HG03460 (cell line): ENCODE results near the gene IQCF6.
"Not testable (repeated sequence)": the region's sequence is repeated elsewhere in the genome, so short reads cannot be mapped to it uniquely, and the experiment has no call there.

ENCODE experiments used
- ATAC-seq: cut with Tn5 transposase; IDR thresholded peaks from one replicate; pipeline ENCODE4 v1.9.1; 2021; ENCODE audit not compliant: unreplicated experiment

The IQCF6 gene

DNA sequence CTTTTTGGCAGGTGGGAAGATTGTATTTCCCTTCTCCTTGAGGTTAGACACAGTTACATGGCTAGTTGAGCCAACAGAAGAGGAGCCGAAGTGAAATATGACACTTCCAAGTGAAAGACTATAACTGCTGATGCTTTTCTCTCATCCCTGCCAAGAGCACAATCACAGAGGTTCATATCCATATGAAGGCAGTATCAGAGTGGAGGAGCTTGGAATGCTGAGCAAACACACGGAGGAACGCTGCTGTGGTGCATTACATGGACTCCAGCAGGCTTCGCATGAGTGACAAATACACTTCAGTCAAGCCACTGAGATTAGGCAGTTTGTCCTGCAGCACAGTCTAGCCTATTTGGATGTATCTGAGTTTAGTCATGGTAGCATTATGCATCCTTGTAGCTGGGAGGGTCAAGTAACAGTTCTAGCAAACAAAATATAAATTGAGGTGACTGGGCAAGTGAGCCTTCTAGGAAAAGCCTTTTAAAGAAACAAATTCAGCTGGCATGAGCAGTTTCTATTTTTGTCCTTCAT lies 5.4 kb downstream of the IQCF6 start:
- ATAC-seq = no peak

DNA sequence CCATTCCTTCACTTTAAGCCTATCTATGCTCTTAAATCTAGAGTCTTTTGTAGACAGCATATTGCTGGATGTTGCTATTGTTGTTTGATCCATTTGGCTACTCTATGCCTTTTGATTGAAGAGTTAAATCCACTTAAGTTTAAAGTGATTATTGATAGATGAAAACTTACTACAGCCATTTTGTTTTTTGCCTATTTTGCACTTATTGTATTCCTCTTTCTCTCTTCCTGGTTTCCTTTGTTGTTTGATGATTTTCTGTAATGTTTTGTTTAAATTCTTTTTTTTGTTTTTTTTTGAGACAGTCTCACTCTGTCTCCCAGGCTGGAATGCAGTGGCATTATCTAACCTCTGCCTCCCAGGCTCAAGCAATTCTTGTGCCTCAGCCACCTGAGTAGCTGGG lies 19.8 kb downstream of the IQCF6 start:
- no peak for ATAC-seq

DNA sequence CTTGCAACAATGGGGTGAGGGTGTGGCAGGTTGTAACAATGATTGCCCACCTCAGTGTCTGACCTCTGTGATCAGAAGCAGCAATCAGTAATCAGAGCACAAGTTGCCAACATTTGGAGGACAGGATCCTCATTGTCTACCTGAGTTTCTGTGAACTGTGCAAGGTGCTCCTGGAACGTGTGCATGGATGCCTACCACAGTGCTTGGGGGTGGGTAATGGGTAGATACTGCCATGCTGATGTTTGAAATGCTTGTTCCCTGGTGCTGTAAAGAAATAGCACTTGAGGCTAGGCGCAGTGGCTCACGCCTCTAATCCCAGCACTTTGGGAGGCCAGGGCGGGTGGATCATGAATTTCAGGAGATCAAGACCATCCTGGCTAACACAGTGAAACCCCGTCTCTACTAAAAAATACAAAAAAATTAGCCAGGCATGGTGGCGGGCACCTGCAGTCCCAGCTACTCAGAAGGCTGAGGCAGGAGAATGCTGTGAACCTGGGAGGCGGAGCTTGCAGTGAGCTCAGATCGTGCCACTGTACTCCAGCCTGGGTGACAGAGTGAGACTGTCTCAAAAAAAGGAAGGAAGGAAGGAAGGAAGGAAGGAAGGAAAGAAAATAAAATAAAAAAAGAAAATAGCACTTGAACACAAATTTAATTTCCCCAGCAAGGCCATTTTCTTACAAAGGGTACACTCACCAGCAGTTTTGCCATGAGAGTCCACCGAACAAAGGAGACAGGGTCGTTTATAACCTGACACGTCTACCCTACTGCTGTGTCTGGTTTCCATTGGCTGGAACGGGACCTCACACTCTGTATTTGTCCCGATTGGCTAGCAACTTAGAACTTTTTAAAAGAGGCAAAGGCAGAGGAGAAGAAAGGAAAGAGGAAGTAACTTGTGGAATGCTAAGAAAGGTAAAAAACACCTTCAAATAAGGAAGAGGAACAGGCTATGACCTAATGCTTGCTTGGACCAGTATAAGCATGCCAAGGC lies 25.0 kb downstream of the IQCF6 start:
- ATAC-seq = not testable (repeated sequence)

DNA sequence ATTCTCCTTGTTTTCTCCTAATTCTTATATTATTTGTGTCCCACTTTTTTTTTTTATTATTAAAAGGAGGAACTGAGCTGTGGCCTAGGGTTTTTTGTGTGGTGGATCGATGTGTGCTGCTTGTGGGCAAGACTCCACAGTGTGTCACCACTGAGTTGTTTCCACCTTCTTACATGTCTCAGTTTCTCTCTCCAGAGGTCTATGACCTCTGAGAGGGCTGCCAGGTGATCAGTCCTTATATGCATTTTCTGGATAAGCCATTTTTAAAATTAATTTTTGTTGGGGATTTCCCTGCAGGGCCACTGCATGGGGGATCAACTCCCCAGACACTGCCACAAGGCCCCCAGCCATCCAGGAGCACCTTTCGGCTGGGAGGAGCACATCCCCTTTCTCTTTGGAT lies 27.8 kb downstream of the IQCF6 start:
- no peak for ATAC-seq

DNA sequence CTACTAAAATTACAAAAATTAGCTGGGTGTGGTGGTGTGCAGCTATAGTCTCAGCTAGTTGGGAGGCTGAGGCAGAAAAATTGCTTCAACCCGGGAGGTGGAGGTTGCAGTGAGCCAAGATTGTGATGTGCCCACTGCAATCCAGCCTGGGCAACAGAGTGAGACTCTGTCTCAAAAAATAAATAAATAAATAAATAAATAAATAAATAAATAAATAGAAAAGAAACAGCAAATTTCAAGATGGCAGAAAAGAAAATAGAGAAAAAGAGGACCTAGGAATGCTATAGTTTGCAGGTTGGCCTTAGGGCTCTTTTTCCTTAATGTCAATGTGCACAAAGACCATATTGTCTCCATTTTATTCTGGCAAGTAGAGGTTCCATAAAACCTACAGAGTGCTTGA lies 28.2 kb downstream of the IQCF6 start:
- ATAC-seq = no peak

DNA sequence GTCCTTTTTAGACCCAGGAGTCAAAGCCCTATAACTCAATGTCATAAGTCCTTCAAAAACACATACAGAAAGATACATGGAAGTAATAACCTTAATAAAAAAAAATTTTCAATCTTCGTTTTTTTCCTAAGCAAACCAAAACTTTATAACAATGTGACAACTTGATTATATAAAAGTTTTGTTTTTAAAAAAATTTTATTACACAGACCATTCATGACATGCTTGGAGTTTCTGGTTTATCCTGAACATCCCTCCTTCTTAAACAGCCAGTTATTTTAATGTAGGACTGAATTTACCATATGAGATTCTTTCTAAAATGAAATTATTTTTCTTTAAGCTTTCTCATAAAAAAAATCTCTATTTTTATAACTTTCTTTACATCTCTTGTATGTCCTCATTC lies 30.7 kb downstream of the IQCF6 start:
- no peak for ATAC-seq

DNA sequence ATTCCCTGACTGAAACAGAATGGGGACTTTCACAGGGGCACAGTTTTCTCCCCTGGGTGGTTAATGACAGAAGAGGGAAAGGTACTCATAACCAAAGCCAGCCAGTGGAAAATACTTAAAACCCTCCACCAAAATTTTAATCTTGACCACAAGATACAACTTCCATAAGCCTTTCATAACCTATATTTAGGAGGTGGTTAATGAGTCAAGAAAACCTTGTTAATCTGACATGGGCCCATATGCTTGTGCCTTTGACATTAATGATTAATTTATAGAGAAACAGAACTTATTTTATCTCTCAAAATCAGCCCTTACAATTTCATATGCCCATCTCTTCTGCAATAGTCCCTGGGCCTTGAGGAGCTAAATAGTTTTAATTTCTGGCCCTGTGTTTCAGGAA lies 31.2 kb downstream of the IQCF6 start:
- no peak for ATAC-seq

DNA sequence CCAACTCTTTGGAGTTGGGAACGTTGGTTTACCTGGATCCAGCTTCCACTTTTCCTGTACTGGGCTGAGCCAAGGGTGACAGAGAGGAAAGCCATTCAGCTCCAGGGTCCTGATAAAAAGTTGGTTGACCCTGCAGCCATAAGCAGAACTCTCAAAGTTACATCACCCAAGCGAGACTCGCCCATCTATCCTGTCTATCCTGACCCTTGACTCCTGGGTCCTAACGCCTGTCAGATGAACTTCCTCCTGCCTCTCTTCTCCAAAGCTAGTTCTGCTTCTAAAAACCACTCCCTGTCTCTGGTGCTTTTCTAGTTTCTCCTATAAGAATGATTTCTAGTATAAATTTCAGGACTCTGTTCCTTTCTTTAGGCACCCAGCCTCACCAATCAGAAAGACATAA lies 36.1 kb downstream of the IQCF6 start:
- not testable (repeated sequence) for ATAC-seq

DNA sequence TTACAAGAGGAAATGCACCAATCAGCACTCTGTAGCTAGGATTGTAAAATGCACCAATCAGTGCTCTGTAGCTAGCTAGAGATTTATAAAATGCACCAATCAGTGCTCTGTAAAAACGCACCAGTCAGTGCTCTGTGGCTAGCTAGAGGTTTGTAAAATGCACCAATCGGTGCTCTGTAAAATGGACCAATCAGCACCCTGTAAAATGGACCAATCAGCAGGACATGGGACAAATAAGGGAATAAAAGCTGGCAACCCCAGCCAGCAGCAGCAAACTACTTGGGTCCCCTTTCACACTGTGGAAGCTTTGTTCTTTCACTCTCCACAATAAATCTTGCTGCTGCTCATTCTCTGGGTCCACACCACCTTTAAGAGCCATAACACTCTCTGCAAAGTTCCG lies 36.7 kb downstream of the IQCF6 start:
- not testable (repeated sequence) for ATAC-seq

DNA sequence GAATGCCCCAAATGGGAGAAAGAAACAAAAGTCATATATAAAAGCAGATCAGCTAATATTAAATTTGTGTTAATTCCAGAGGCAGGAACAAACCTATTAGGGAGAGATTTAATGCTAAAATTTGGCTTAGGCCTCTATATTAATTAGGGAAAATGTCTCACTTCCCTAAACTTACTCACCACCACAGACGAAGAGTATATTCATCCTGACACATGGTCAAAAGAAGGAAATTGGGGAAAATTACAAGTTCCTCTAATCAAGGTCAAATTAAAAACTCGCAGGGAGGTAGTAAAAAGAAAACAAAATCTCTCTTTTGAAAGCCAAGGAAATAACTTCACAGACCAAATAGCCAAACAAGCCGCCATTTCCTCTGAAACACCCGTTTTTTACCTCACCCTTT lies 39.9 kb downstream of the IQCF6 start:
- ATAC-seq = no peak

DNA sequence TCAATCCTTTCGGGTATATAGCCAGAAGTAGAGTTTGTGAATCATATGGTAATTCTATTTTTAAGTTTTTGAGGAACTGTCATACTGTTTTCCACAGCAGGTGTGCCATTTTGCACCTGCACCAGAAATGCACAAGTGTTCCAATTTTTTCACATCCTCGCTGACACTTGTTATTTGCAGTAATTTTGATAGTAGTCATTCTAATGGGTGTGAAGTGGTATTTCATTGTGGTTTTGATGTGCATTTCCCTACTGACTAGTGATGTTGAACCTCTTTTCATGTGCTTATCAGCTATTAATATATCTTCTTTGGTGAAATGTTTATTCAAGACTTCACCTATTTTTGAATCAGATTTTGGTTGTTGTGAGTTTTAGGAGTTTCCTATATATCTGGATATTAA lies 43.1 kb downstream of the IQCF6 start:
- ATAC-seq = no peak

DNA sequence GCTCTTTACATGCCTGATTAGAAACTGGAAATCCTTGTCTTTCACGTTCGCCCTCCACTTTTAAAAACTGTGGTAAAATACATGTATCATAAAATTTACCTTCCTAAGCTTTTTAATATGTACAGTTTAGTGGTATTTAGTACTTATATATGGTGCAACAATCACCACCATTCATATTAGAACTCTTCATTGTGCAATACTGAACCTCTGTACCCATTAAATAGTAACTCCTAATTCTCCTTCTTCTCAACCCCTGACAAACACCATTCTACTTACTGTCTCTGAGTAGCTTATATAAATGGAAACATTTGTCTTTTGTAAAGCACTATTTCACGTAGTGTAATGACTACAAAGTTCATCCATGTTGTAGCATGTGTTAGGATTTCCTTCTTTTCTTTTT lies 44.0 kb downstream of the IQCF6 start:
- ATAC-seq = no peak

DNA sequence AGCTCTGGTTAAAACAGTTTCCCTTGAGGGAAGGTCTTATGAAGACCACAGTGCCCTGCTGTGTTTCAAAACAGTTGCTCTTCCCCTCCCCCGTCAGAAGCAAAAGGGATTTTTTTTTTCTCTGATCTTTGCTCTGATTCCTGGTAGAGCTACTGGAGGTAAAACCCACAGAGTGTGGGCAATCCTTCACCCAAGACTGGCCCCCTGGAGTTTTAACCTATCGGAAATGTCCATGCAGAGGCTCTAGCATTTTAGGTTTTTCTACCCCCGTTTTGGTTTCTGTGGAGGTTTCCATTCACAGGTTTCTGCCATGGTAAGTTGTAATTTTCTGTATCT lies 44.5 kb downstream of the IQCF6 start:
- ATAC-seq = no peak

DNA sequence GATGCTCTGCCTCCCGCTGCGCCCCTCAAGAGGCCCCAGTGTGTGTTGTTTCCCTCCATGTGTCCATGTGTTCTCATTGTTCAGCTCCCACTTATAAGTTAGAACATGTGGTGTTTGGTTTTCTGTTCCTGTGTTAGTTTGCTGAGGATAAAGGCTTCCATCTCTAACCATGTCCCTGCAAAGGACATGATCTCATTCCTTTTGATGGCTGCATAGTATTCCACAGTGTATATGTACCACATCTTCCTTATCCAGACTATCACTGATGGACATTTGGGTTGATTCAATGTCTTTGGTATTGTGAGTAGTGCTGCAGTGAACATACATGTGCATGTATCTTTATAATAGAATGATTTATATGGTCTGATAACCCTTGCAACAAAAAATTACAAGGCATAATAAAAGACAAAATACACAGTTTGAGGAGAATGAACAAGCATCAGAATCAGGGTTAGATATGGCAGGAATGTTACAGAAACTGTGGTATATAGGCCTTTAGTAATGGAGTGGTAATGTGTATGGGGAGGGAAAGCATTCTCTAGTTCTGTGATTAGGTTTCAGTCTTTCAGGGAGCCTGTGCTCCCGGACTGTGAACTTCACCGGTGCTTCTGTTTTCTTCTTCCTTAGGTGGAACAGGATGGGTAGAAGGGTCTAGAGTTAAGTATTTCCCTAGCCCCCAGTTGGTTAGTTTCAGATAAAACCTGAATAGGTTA lies 45.0 kb downstream of the IQCF6 start:
- ATAC-seq = no peak

DNA sequence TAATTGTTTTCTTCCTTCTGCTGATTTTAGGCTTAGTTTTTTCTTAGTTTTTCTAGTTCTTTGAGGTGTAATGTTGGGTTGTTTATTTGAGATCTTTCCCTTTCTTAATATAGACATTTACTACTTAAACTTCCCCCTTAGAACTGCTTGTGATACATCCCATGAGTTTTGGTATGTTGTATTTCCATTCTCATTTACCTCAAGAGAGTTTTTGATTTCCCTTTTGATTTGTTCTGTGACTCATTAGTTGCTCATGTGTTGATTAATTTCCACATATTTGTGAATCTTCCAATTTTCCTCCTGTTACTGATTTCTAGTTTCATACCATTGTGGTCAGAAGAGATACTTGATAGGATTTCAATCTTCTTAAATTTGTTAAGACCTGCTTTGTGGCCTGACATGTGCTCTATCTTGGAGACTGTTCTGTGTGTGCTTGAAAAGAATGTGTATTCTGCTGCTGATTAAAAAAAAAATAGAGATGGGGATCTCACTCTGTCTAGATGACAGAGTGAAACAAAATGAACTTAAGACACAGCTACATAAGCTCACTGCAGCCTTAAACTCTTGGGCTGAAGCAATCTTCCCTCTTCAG lies 49.9 kb downstream of the IQCF6 start:
- no peak for ATAC-seq
